Ishikawa (cell line): Measurements from ENCODE around the gene FAM98B.

Experiments used
- CEBPB ChIP-seq: IDR thresholded peaks from 2 replicates; pipeline ENCODE4 v1.6.1; 2012
- CREB1 ChIP-seq: IDR thresholded peaks from 2 replicates; pipeline ENCODE4 v1.6.1; 2012; ENCODE audit warnings: low read depth
- EGR1 ChIP-seq: IDR thresholded peaks from 2 replicates; pipeline ENCODE4 v1.6.1; 2012
- EP300 ChIP-seq: IDR thresholded peaks from 2 replicates; pipeline ENCODE4 v1.6.1; 2012; ENCODE audit warnings: borderline replicate concordance
- FOXM1 ChIP-seq: IDR thresholded peaks from 2 replicates; pipeline ENCODE4 v1.6.1; 2012; ENCODE audit warnings: low read depth, borderline replicate concordance
- MAX ChIP-seq: IDR thresholded peaks from 2 replicates; pipeline ENCODE4 v1.6.1; 2012
- NFIC ChIP-seq: IDR thresholded peaks from 2 replicates; pipeline ENCODE4 v1.6.1; 2012
- RAD21 ChIP-seq: IDR thresholded peaks from 2 replicates; pipeline ENCODE4 v1.6.1; 2012; ENCODE audit warnings: low read depth
- TAF1 ChIP-seq: IDR thresholded peaks from 2 replicates; pipeline ENCODE4 v1.6.1; 2012; ENCODE audit warnings: low read depth, mild to moderate bottlenecking
- TCF12 ChIP-seq: IDR thresholded peaks from 2 replicates; pipeline ENCODE4 v1.6.1; 2012; ENCODE audit warnings: low read depth
- TEAD4 ChIP-seq: IDR thresholded peaks from 2 replicates; pipeline ENCODE4 v1.6.1; 2012
- YY1 ChIP-seq: IDR thresholded peaks from 2 replicates; pipeline ENCODE4 v1.6.1; 2012; ENCODE audit warnings: low read depth
- ZBTB7A ChIP-seq: IDR thresholded peaks from 2 replicates; pipeline ENCODE4 v1.6.1; 2012; ENCODE audit warnings: low read depth
- TF ChIP-seq, protein P1 (sequence below): IDR thresholded peaks from 2 replicates; pipeline ENCODE4 v1.6.1; 2012; ENCODE audit warnings: low read depth, mild to moderate bottlenecking
- TF ChIP-seq, protein P2 (sequence below): IDR thresholded peaks from 2 replicates; pipeline ENCODE4 v1.6.1; 2012

The FAM98B gene

GRCh38 chr15:38520035-38520434, 66.1 kb downstream of the FAM98B start:
- TF ChIP-seq ZBTB7A (no peak), CEBPB (no peak), MAX (no peak), EGR1 (no peak), TAF1 (no peak), TCF12 (no peak), EP300 (no peak), TEAD4 (no peak), CREB1 (no peak), FOXM1 (no peak), RAD21 (no peak), YY1 (no peak), NFIC (no peak)
- TF ChIP-seq, protein P1, sequence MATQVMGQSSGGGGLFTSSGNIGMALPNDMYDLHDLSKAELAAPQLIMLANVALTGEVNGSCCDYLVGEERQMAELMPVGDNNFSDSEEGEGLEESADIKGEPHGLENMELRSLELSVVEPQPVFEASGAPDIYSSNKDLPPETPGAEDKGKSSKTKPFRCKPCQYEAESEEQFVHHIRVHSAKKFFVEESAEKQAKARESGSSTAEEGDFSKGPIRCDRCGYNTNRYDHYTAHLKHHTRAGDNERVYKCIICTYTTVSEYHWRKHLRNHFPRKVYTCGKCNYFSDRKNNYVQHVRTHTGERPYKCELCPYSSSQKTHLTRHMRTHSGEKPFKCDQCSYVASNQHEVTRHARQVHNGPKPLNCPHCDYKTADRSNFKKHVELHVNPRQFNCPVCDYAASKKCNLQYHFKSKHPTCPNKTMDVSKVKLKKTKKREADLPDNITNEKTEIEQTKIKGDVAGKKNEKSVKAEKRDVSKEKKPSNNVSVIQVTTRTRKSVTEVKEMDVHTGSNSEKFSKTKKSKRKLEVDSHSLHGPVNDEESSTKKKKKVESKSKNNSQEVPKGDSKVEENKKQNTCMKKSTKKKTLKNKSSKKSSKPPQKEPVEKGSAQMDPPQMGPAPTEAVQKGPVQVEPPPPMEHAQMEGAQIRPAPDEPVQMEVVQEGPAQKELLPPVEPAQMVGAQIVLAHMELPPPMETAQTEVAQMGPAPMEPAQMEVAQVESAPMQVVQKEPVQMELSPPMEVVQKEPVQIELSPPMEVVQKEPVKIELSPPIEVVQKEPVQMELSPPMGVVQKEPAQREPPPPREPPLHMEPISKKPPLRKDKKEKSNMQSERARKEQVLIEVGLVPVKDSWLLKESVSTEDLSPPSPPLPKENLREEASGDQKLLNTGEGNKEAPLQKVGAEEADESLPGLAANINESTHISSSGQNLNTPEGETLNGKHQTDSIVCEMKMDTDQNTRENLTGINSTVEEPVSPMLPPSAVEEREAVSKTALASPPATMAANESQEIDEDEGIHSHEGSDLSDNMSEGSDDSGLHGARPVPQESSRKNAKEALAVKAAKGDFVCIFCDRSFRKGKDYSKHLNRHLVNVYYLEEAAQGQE = no peak
- TF ChIP-seq, protein P2, sequence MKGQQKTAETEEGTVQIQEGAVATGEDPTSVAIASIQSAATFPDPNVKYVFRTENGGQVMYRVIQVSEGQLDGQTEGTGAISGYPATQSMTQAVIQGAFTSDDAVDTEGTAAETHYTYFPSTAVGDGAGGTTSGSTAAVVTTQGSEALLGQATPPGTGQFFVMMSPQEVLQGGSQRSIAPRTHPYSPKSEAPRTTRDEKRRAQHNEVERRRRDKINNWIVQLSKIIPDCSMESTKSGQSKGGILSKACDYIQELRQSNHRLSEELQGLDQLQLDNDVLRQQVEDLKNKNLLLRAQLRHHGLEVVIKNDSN = no peak

DNA sequence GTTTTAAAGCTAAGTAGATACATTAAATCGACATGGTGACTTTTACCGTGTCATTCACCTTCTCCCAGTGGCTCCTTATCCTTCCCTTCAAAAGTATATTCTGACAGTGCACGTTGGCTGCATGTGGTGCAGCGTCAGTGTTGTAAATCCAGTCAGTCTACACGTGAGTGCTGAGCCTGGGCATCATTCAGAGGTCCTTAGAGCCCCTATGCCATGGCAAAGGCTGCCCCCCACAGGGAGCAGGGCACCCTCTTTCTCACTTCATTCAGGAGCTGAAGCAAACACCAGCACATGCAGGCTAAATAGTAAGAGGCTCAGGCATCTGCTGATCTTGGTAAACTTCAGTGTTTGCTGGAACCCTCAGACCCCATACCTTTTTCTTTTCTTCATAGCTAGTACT, 67.4 kb downstream of the FAM98B start:
- TF ChIP-seq CREB1 (no peak), EGR1 (no peak), MAX (no peak), EP300 (no peak), YY1 (no peak), TEAD4 (no peak), ZBTB7A (no peak), CEBPB (no peak), RAD21 (no peak), TAF1 (no peak), TCF12 (no peak), FOXM1 (no peak)
- TF ChIP-seq, protein P2 = no peak
- TF ChIP-seq, protein P1 = no peak

DNA sequence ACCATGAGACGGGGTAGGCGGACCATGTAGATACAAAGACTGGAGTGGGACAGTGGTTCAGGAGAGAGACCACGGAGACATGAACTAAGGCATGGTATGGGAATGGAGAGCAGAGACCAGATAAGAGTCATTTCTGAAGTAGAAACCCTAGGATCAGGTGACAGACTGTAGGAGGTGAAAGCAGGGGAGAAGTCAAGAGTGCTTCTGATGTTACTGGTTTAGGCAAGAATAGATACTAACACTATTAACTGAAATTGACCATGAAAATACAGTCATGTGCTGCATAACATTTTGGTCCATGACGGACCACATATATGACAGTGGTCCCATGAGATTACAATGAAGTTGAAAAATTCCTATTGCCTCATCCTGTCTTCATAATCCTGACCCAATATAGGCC, 69.0 kb downstream of the FAM98B start:
- no peak for TF ChIP-seq TCF12
- TF ChIP-seq, protein P2 = no peak
- no peak for TF ChIP-seq FOXM1
- TF ChIP-seq NFIC = no peak
- no peak for TF ChIP-seq YY1
- no peak for TF ChIP-seq EGR1
- TF ChIP-seq TEAD4 = no peak
- no peak for TF ChIP-seq TAF1
- TF ChIP-seq EP300 = no peak
- TF ChIP-seq MAX = no peak
- TF ChIP-seq CREB1 = no peak
- TF ChIP-seq CEBPB = no peak
- no peak for TF ChIP-seq RAD21
- TF ChIP-seq, protein P1 = no peak
- TF ChIP-seq ZBTB7A = no peak

GRCh38 chr15:38524156-38524555, 70.2 kb downstream of the FAM98B start:
- TF ChIP-seq CREB1 (no peak), RAD21 (no peak), YY1 (no peak), NFIC (no peak), CEBPB (no peak)
- TF ChIP-seq, protein P2 = no peak
